GM19238 (cell line): ENCODE data around the gene HDAC7.

ENCODE experiments used
- DNase-seq: peaks from one replicate; pipeline ENCODE4 v3.0.0; 2011; ENCODE audit warnings: low spot score; ENCODE audit not compliant: insufficient read length

HDAC7 gene

GRCh38 chr12:47819896-47820630, at the start of gene HDAC7:
Gene HDAC7, minus strand, starts transcription at chr12:47819903. Its CDS starts 118 bp downstream, at chr12:47819785.
- DNase-seq: peak; percentile 71

- DNase-seq: peak; percentile 40
Observed at GRCh38 chr12:47868552-47869031, 48.9 kb upstream of the HDAC7 start.

GRCh38 chr12:47868041-47868440, 48.3 kb upstream of the HDAC7 start:
- DNase-seq: no peak

GRCh38 chr12:47867495-47867941, 47.8 kb upstream of the HDAC7 start:
- DNase-seq: no peak

GRCh38 chr12:47864646-47865235, 45.0 kb upstream of the HDAC7 start:
- DNase-seq: no peak

GRCh38 chr12:47863985-47864384, 44.3 kb upstream of the HDAC7 start:
- no peak for DNase-seq

- no peak for DNase-seq
Observed at GRCh38 chr12:47863467-47863866, 43.8 kb upstream of the HDAC7 start.

- no peak for DNase-seq
Observed at GRCh38 chr12:47862881-47863280, 43.2 kb upstream of the HDAC7 start.

- no peak for DNase-seq
Observed at GRCh38 chr12:47862167-47862750, 42.6 kb upstream of the HDAC7 start.

GRCh38 chr12:47860873-47861272, 41.2 kb upstream of the HDAC7 start:
- DNase-seq: no peak

- no peak for DNase-seq
Observed at GRCh38 chr12:47860279-47860841, 40.7 kb upstream of the HDAC7 start.

- no peak for DNase-seq
Observed at GRCh38 chr12:47858511-47859266, 39.0 kb upstream of the HDAC7 start.

GRCh38 chr12:47856721-47857575, 37.2 kb upstream of the HDAC7 start:
- no peak for DNase-seq

- no peak for DNase-seq
Observed at GRCh38 chr12:47856094-47856493, 36.4 kb upstream of the HDAC7 start.

GRCh38 chr12:47855502-47855901, 35.8 kb upstream of the HDAC7 start:
- DNase-seq: no peak

GRCh38 chr12:47854531-47854930, 34.8 kb upstream of the HDAC7 start:
- no peak for DNase-seq

GRCh38 chr12:47852096-47852571, 32.4 kb upstream of the HDAC7 start:
- no peak for DNase-seq

GRCh38 chr12:47851303-47851952, 31.7 kb upstream of the HDAC7 start:
- no peak for DNase-seq

- no peak for DNase-seq
Observed at GRCh38 chr12:47850153-47851084, 30.7 kb upstream of the HDAC7 start.
